ENCODE measurements around the gene ITGAL. TPM values are rescaled to one million over a fixed set of nuclear protein-coding genes. Genes with fewer than 3 reads are reported as not detected.
A peak's percentile ranks its signal among the peaks of the same experiment; 100 is the strongest.

Gene ITGAL
- total RNA-seq, 1 donor from 2014 or later = not detected

GRCh38 chr16:30571445-30572322 lies 99.1 kb downstream of the ITGAL start, which contains the start of gene ZNF688:
Gene ZNF688 (minus strand): TSS chr16:30571714. CDS start chr16:30571629, 85 bp downstream.
- H3K27ac Mint-ChIP-seq (ENCODE audit: unreplicated experiment) = peak within 1 kb of the TSS; percentile 95
- no peaks in the 10 kb centered on the region for H3K36me3 Mint-ChIP-seq (ENCODE audit: low read depth)
- H3K27me3 Mint-ChIP-seq (ENCODE audit: low read depth) = no peaks in the 10 kb centered on the region
- no peaks in the 10 kb centered on the region for H3K9me3 Mint-ChIP-seq (ENCODE audit: low read depth)
- TF ChIP-seq CTCF (IDR thresholded peaks at IDR 0.05) = peak; percentile 17
- H3K4me3 Mint-ChIP-seq (ENCODE audit: unreplicated experiment) = peak within 1 kb of the TSS; percentile 89
- H3K4me1 Mint-ChIP-seq (ENCODE audit: low read depth) = peaks cover 18% of the 10 kb centered on the region
- DNase-seq (ENCODE audit: low spot score) = peak; percentile 97

Small RNA genes lying within 50 kb of the gene (microRNA-seq; reads per million reads assigned to microRNA genes)
- not detected for gene MIR4518 (ENCODE audit: borderline number of aligned reads)

Other genes with a start within 250 kb of the ITGAL start
- gene NPIPB13, start 224.3 kb upstream of the ITGAL start, total RNA-seq = 5.6 to 9.9 TPM (median 9.8 TPM) in 3 replicates
- 53.2 to 61.0 TPM (median 55.8 TPM) in 3 replicates for gene CD2BP2, start 117.4 kb upstream of the ITGAL start, total RNA-seq
- gene TBC1D10B, start 102.2 kb upstream of the ITGAL start, total RNA-seq = 43.3 to 48.6 TPM (median 44.2 TPM) in 3 replicates
- 0.82 to 2.2 TPM (median 1.4 TPM) in 3 replicates for gene MYL11, start 97.9 kb upstream of the ITGAL start, total RNA-seq
- 0.85 to 1.7 TPM (median 1.3 TPM) in 3 replicates for gene SEPTIN1, start 90.2 kb upstream of the ITGAL start, total RNA-seq
- 10.6 to 11.8 TPM (median 10.8 TPM) in 3 replicates for gene ZNF48, start 77.3 kb upstream of the ITGAL start, total RNA-seq
- gene ZNF771, start 65.1 kb upstream of the ITGAL start, total RNA-seq = 10.2 to 16.3 TPM (median 10.8 TPM) in 3 replicates
- 25.5 to 33.8 TPM (median 26.4 TPM) in 3 replicates for gene DCTPP1, start 42.7 kb upstream of the ITGAL start, total RNA-seq
- 37.4 to 54.3 TPM (median 53.8 TPM) in 3 replicates for gene SEPHS2, start 26.9 kb upstream of the ITGAL start, total RNA-seq
- 27.6 to 30.0 TPM (median 28.6 TPM) in 3 replicates for gene ZNF768, start 53.8 kb downstream of the ITGAL start, total RNA-seq
- gene ZNF747, start 62.1 kb downstream of the ITGAL start, total RNA-seq = 3.5 to 6.7 TPM (median 6.7 TPM) in 3 replicates
- gene ZNF764, start 85.6 kb downstream of the ITGAL start, total RNA-seq = 8.3 to 11.1 TPM (median 8.6 TPM) in 3 replicates
- gene ZNF688, start 99.0 kb downstream of the ITGAL start, total RNA-seq = 11.7 to 15.0 TPM (median 13.7 TPM) in 3 replicates
- gene ZNF785, start 113.0 kb downstream of the ITGAL start, total RNA-seq = 17.0 to 20.2 TPM (median 17.7 TPM) in 3 replicates
- 5.9 to 8.5 TPM (median 7.1 TPM) in 3 replicates for gene ZNF689, start 137.6 kb downstream of the ITGAL start, total RNA-seq
- gene PRR14, start 178.2 kb downstream of the ITGAL start, total RNA-seq = 33.5 to 46.9 TPM (median 42.0 TPM) in 3 replicates
- gene FBRS, start 185.7 kb downstream of the ITGAL start, total RNA-seq = 49.9 to 54.5 TPM (median 52.8 TPM) in 3 replicates
- 49.2 to 63.9 TPM (median 52.5 TPM) in 3 replicates for gene SRCAP, start 226.4 kb downstream of the ITGAL start, total RNA-seq

Measured in chondrocyte (in vitro differentiated cells).